HG03280 (cell line): ENCODE data around the gene RBX1.
"Not testable (repeated sequence)": the region's sequence is repeated elsewhere in the genome, so short reads cannot be mapped to it uniquely, and the experiment has no call there.

Experiments used
- ATAC-seq: cut with Tn5 transposase; IDR thresholded peaks from one replicate; pipeline ENCODE4 v1.9.1; 2021; ENCODE audit warnings: mild to moderate bottlenecking, moderate library complexity; ENCODE audit not compliant: unreplicated experiment

RBX1 gene

GRCh38 chr22:40967111-40967760 is 16.1 kb downstream of the RBX1 start:
- no peak for ATAC-seq

DNA sequence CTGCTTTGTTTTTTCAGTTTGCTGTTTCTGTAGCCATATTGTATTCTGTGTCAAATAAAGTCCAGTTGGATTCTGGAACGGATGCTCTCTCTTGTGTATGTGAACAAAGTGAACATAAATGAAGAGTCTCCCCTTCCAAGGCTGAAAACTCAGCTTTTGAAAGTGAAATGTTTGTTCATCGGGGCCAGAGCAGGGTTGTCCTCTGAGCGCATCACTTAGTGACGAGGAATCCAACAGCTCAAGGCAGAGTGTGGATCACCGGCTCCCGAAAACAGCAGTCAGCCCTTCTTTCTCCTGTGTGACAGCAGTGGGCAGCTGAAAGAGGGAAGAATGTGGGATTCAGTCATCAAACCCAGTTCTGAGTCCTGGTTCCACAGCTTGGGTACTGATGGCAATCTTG is 21.4 kb downstream of the RBX1 start:
- ATAC-seq, result no peak

- no peak for ATAC-seq
Observed at GRCh38 chr22:40973144-40973543, 22.0 kb downstream of the RBX1 start.

GRCh38 chr22:40975366-40975765 is 24.2 kb downstream of the RBX1 start:
- ATAC-seq, result no peak

- no peak for ATAC-seq
Observed at GRCh38 chr22:40976866-40977700, 25.9 kb downstream of the RBX1 start.

- ATAC-seq, result no peak
Observed at GRCh38 chr22:40979198-40979597, 28.0 kb downstream of the RBX1 start.

DNA sequence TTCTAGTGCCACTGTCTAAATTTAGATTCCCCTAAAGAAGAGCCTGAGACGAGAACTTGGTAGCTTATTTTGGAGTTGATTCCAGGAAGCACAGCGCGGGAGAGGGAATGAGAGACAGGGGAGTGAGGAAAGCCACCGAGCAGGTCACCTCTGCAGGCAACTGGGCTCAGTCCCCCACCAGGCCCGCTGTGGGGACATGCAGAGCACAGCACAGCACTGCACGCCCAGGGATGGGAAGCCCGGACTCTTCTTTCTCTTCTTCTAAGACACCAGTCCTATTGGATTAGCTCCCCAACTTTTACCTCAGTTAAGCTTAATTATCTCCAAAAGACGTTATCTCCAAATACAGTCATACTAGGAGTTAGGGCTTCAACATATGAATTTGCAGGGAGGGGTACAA is 28.7 kb downstream of the RBX1 start:
- ATAC-seq, result no peak

DNA sequence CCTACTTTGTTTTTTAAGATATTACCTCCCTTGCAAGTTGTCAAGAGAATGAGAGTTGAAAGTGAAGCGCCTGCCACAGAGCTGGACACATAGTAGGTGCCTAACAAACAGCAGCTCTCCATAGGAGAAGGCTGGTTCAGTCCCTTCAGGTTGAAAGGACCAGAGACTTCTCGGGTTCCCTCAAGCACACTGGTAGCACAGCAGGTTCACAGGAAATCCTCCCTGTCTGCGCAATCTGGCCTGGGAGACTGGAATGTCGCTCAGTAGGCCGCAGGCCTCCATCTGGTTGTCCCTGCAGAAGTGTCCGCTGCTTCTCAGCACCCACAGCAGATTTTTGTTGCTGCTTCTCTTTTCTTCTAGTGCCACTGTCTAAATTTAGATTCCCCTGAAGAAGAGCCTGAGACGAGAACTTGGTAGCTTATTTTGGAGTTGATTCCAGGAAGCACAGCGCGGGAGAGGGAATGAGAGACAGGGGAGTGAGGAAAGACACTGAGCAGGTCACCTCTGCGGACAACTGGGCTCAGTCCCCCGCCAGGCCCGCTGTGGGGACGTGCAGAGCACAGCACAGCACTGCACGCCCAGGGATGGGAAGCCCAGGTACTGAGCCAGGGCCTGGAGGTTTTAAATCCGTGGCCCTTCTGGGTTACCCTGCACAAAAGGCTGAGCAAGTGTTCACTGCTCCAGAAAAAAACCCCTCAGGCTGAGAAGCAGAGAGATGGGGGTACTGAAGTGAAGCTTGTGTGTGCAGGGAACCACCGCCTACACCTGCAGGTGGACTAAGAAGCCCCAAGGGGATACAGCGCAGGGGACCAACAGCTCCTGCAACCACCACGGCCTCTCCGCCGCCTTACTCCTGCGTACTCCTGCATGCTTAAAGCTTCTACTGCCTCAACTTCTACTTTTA is 31.6 kb downstream of the RBX1 start:
- no peak for ATAC-seq

DNA sequence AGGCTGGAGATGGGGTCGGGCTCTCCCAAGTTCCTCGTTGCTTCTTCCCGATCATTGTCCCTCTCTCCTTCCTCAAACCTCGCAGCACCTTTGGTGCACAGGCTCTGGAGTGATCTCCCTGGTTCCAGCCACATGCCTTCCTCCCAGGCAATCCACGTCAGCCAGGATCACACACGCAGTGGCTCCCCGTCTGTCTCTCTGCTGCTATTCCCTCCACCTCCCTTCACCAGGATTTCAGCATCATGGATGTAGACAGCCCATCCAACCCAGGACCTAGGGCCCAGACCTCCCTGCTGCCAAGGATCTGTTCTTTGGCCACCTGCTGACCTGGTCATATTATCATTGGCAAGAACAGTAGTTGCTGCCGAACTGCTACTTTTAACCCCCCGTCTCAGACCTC is 40.1 kb downstream of the RBX1 start:
- ATAC-seq, result no peak

GRCh38 chr22:40995821-40996220 is 44.6 kb downstream of the RBX1 start:
- no peak for ATAC-seq

DNA sequence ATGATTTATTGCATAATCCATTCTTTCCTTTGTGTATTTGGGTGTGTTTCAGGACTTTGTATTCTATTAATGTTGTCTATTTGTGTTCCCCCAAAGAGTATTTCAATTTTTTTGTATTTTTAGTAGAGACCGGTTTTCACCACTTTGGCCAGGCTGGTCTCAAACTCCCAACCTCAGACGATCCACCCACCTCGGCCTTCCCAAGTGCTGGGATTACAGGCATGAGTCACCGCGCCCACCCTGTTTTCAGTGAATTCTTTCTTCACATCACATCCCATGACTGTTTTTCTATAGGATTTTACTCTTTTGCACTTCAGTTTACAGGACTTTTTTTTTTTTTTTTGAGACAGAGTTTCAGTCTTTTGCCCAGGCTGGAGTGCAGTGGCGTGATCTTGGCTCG is 46.3 kb downstream of the RBX1 start:
- ATAC-seq, result no peak

DNA sequence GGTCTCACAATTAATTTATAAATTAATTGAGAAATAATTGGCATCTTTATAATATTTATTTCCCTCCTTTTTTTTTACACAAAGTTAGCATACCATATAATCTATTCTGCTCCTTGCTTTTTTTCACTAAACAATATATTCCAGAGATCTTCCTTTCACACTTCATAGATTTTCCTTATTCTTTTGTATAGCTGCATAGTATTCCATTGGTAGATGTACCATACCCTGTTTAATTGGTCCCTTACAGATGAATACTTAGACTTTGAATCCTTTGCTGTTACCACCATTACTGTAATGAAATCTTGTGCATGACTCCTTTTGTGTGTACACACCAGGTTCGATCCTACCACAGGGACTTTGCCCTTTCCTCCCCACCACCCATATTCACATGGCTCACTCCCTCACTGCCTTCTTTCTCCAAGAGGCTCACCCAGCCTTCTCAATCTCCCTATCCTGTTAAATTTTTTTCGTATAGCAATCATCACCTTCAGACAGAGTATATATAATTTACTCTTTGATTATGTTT is 48.9 kb downstream of the RBX1 start:
- ATAC-seq, result no peak

DNA sequence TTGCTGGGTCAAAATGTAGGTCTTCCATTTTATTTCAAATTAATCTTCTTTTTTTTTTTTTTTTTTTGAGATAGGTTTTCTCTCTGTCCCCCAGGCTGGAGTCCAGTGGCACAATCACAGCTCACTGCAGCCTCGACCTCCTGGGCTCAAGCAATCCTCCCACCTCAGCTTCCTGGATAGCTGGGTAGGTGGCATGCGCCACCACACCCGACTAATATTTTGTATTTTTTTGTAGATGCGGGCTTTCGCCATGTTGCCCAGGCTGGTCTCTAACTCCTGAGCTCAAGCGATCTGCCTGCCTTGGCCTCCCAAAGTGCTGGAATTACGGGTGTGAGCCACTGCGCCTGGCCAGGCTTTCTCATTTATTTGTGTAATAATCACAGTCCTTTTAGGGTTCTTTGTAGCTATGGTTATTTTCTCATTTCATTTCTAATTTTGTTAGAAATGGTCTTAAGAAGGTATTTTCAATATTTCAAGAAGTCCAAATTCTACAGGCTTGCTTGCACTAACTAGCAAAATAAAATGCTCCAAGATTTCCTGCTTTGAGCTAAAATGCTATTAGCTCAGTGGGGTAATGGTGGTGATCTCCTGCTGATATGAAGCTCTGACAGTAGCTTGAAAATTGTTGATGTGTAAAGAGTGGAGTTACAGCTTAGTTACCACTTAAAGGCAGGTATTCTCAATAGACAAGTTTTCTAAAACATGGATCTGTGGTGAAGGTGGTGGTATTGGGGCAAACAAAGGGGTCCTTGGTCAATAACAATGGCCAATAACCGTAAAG is 50.0 kb downstream of the RBX1 start:
- no peak for ATAC-seq

DNA sequence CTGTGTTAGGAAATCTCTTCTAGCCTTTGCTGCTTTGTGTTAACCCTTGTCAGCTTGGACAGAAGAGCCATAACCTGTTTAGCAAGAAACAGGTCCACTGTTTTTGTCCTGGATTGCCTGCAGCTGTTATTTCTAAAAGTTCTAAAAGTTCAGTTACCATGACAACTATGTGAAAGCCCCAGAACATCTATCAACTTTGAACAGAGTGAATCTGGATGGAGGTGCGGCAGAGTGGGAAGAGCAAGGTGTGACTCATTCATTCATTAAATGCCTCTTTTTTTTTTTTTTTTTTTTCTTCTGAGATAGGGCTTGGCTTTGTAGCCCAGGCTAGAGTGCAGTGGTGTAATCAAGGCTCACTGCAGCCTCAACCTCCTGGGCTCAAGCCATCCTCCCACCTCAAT is 50.5 kb downstream of the RBX1 start:
- ATAC-seq, result no peak

- not testable (repeated sequence) for ATAC-seq
Observed at GRCh38 chr22:41002386-41002785, 51.2 kb downstream of the RBX1 start.

GRCh38 chr22:41003066-41003465 is 51.9 kb downstream of the RBX1 start:
- ATAC-seq, result no peak

- ATAC-seq, result no peak
Observed at GRCh38 chr22:41003976-41004375, 52.8 kb downstream of the RBX1 start.

DNA sequence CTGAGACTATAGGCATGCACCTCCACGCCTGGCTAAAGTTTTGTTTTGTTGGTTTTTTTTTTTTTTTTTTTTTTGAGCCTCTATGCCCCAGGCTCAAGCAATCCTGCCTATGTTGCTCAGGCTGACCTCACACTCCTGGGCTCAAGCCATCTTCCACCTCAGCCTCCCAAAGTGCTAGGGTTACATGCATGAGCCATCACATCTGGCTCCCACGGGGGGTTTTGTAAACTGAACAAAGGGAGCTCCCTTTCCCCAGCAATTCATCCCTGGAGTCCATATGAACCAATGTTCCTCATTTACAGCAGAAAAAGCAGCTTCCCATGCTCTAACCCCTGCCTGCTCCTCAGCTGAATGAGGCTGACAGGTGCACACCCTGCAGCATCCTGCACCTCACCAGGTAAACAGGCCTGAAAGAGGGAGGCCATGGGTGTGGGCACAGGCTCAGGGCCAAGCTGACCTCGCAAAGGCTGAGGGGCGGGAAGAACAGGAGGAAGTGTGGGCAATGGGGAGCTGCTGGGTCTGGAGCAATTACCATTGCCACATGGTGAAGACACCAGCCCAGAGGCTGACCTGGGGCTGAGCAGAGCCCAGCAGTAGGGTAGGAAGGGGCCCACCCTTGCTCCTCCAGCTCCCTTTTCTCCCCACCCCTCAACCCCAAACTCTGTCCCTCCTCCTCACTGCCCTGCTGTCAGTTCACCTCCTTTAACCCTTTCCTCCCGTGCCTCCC is 58.2 kb downstream of the RBX1 start:
- ATAC-seq, result no peak

- ATAC-seq, result no peak
Observed at GRCh38 chr22:41015003-41015402, 63.8 kb downstream of the RBX1 start.
